GM21723 (cell line): ENCODE measurements around the gene GRID1.

Experiments used
- ATAC-seq: cut with Tn5 transposase; IDR thresholded peaks from one replicate; pipeline ENCODE4 v1.9.1; 2021; ENCODE audit warnings: mild to moderate bottlenecking, moderate library complexity; ENCODE audit not compliant: unreplicated experiment

Gene GRID1

GRCh38 chr10:86340176-86340990 is 26.2 kb downstream of the GRID1 start:
- no peak for ATAC-seq

DNA sequence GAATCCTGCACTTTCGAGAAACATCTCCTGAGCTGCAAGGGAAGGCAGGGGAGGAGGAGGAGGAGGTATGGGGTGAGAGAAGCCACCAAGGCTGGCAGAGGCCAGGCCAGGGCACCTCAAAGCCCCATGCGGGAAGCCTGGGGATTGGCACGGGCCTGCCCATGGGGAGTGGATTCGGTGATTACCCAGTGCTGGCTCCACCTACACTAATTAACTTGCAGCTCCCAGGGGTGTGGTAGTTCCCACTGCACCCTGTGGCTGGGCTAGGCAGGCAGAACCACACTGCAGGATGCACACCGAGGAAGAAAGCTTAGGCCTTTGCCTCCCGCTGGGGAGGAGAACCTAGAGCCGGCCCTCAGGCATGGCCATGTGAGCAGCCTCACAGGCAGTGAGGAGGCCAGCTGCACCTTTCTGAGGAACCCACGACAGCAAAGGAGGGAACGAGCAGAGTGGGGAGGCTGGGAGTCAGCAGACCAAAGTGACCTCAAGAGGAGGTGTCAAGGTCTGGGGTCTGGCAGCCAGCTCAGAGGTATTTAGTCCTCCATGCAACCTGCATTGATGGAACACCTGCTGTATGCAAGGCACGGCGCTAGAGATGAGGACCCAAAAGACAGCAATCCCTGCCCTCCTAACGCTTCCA is 27.2 kb downstream of the GRID1 start:
- ATAC-seq = no peak

GRCh38 chr10:86337121-86337601 is 29.4 kb downstream of the GRID1 start:
- ATAC-seq = peak; percentile 67

DNA sequence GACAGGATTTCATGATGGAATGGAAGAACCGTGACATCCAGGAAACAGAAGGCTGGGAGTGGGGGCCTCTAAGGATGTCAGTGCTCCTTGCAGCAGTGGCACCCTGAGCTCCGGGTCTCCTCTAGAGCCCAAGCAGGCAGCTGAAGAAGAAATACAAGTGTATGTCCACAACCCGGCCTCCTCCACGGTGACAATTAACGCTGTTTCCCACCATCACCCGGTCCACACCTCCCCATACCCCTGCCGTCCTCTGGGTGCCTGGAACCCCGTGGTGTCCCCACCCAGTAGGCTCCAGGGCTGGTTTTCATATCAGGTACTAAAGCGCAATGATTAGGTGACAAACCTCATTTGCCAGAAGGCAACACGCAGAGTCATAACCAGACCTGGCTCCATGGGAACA is 30.3 kb downstream of the GRID1 start:
- no peak for ATAC-seq

DNA sequence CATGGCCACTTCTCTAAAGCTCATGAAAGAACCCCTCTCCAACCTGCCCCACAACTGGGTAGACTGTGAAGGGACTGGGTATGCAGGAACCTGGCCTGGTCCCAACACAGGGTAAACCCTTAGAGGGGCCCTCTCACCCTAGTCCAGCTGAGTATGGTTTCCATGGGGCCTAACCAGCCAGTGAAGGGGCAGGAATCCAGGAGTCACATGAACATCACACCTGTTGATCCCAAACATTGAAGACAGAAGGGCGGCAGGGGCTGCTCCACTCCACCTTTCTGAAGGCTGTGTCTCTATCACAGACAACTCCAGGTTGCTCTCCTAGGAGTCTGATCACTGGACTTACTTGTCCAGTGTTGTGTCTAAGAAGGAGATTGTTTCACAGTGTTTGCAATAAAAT is 30.8 kb downstream of the GRID1 start:
- ATAC-seq = no peak

DNA sequence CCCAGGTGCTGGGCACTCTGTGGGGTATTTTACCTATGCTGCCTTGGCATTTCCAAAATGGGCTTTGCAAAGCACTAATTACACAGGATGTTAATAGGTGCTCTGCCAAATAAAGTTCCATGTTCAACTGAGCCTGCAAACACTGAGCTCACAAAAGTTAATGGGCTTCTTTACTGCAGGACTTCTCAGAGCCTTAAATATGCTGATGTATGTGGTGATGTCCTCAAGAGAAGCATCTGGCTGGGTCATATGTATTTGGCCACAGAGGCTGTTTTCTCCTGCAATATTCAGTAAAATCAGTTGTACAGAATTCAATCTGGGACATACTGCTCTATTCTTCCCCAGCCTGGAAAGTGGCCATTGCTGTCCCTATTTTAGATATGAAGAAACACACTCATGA is 31.3 kb downstream of the GRID1 start:
- ATAC-seq = no peak

GRCh38 chr10:86334488-86335085 is 32.0 kb downstream of the GRID1 start:
- no peak for ATAC-seq

DNA sequence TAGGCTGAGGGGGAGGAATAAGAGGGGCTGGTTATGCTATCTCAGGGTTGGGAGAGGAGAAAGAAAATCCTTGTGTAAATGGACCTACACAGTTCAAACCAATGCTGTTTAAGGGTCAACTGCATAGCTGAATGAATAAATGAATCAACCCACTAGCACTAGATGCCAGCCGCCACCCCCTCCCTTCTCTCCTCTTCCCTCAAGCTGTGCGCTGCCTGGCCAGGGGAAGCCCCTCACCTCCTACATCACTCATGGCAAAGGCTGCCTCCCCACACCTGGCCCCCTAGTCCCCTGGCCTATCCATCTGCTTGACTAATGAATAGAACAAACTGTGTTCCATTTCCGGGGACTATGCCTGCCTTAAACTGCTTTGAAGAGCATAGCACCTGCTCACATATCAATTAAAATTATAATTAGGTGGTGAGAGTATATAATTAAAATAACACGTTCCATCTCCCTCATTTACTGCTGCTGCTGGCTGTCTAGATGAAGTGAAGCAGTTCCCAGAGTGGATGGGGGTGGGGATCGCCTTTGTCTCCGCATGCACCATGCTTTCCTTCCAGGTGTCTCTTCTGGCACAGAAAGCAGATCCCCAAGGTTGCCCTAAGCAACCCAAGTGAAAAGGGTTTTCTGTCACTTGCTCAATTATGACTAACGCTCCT is 32.6 kb downstream of the GRID1 start:
- no peak for ATAC-seq

DNA sequence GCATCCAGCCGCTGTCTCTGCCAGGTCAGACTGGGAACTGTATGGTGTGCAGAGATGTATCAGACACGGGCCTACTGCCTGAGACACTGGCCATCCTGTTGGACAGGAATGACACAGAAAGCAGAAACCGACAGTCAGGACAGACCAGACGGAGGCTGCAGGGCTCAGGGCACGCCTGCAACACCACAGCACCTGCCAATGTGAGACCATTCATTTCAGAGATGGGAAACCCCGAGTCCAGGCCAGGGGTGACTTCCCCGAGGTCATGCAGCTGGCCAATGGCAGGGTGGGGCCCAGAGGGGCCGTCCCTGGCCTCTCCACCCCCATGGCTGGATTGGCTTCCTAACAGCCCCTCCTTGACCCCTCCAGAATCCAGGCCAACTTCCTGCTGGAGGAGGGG is 34.7 kb downstream of the GRID1 start:
- ATAC-seq = no peak

GRCh38 chr10:86330778-86331763 is 35.5 kb downstream of the GRID1 start:
- ATAC-seq = no peak

DNA sequence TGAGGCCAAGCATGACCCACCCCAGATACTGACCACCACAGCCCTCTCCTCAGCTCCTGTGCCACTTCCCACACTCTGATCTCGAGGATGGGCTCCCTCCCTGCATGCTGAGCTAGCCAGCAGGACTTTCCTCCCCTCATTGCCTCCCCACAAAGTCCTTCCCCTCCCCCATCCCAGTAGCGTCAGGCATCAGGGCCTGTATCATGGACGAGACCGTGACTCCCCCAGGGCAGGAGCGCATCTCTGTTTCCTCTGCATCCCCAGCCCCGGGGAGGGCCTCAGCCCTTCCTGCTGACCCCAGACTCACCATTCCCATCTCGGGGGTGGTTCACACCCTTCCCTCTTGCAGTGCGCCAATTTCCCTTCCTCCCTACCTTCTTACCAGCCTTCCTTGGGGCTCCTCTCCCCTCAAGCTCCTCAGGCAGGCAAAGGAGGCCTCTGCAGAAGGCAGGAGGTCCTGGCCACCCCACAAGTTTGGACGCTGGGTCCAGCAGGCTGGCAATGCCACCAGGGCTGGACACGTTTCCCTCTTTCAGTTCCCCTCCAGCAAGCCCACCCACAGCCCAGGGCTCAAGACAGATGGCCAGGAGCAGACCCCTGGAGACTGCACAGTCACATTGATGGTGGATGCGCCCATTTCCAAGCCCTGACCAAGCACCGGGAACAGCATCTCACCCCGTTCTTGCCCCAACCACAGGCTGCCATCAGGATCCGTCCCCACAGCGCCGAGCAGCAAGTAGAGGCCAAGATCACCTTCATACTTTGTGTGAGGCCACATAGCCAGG is 36.5 kb downstream of the GRID1 start:
- no peak for ATAC-seq

GRCh38 chr10:86329093-86329710 is 37.4 kb downstream of the GRID1 start:
- ATAC-seq = no peak

GRCh38 chr10:86327954-86328725 is 38.5 kb downstream of the GRID1 start:
- ATAC-seq = no peak

DNA sequence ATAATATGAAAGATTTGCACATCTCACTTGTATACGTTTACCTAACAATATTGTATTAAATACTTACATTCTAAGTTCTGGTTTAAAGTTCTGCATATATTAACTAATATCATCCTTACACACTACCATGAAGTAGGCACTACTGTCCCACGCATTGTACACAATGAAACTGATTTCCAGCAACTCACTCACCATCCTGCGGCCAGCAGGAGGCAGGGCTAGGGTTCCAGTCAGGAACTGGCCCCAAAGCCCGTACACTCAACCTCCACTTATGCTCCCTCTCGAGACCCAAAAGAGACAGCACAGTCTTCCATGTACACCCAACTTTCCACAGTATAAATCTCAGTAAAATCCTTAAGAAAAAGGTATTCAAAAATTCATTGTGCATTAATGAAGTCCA is 41.4 kb downstream of the GRID1 start:
- ATAC-seq = no peak

- no peak for ATAC-seq
Observed at GRCh38 chr10:86321568-86321967, 45.0 kb downstream of the GRID1 start.

DNA sequence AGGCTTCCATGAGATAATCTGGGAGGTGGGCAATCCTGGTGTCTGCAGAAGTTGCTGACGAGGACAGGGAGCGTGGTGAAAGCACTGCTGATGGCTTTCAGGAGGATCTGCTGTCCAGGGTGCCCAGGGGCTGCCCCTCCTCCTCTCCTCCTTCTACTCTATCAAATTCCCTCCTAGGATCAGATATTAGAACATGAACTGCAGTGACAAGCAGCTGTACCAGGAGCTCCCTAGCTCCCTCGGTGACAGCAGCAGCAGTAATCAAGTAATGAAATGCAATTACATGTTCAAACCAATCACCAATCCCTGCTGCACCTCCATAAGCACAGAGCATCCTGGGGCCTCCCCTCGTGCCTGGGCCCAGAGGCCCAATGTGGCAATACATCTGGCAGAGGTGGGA is 46.9 kb downstream of the GRID1 start:
- no peak for ATAC-seq

- no peak for ATAC-seq
Observed at GRCh38 chr10:86317949-86318725, 48.5 kb downstream of the GRID1 start.

- no peak for ATAC-seq
Observed at GRCh38 chr10:86316990-86317389, 49.6 kb downstream of the GRID1 start.
